Activated CD4-positive, alpha-beta T cell treated with anti-CD3 and anti-CD28 coated beads, Interleukin-2, amount 50 U/mL, for 48 hours (primary cell): Measurements from ENCODE around the gene WAPL.

Experiments used
- DNase-seq, 2 experiments: peaks; one replicate each; pipeline ENCODE4 v3.0.0-alpha.2; 2020

Gene WAPL

GRCh38 chr10:86461963-86462804 lies 59.4 kb downstream of the WAPL start:
- no peak for DNase-seq

DNA sequence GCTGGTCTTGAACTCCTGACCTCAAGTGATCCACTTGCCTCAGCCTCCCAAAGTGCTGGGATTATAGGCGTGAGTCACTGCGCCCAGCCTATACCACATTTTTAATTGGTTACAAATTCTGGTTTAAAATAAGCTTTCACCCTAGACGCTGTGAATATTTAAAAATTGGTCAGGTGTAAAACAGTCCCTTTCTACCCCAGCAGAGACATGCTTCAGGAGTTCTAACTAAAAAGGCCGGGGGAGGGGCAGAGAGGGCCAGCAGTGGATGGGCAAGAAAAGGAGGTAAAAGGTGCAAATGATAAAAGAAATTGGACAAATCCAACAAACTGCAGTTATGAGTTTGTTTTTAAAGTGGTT lies 70.0 kb downstream of the WAPL start:
- DNase-seq, result no peak

DNA sequence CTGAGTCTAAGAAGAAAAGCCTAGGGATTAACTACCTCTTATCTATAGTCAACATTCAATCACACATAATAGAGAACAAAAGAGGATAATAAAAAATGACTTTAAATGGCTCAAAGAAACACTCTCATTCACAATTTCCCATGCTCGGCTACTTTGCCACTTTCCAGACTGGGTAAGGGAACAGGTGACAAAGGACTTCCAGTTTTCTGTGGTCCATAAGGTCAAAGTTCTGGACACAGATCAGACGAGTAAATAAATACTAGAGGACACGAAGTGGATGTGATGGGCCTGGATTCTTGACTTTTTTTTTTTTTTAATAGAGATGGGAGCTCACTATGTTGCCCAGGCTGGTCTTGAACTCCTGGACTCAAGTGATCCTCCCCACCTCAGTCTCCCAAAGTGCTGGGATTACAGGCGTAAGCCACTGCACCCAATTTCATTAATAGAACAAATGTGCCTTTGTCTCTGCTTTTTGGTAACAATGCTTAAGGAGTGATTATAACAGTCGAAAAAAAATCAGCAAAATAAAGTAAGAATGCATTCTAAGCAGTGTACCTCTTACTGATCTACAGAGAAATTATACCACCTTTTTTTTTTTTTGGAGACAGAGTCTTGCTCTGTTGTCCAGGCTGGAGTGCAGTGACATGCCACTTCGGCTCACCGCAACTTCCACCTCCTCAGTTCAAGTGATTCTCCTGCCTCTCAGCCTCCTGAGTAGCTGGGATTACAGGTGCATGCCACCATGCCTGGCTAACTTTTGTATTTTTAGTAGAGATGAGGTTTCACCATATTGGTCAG lies 70.6 kb downstream of the WAPL start:
- no peak for DNase-seq

- DNase-seq, result no peak
Measured at GRCh38 chr10:86449926-86450558, 71.5 kb downstream of the WAPL start.

DNA sequence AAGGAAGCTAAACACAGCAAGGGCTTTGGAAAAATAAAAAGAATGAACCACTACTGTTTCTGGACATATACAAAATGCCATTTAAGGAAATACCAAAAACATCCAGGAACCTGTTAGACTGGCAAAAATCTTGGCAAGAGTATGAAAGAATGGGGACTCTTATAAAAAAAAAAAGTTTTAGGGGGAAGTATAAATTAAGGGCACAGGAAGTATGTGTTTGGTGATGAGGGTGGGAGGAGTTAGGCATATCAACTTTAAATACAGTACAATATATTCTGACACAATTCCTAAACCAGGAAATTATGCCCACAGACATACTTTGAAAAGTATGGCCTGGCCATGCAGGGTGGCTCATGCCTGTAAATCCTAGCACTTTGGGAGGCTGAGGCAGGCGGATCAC lies 74.2 kb downstream of the WAPL start:
- DNase-seq, result no peak

- DNase-seq, result no peak
Measured at GRCh38 chr10:86446987-86447386, 74.6 kb downstream of the WAPL start.

DNA sequence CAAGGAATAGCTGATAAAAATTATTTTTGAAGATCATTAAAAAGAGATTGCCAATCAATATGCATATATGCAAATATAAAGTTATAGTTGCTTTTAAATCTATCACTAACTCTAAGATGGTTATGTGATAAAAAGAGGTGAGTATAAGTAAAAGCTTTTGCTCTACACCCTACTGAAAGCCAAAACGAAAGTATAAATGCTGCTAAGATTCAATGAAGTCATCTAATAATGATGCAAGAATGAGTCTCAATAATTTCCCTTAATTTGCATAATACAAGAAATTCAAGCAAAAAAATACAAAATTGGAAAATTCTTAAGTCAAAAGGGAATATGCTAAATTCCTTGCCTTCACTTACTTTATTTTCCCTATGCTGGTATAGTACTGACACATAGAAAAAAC lies 75.2 kb downstream of the WAPL start:
- DNase-seq, result no peak

- no peak for DNase-seq
Measured at GRCh38 chr10:86443936-86444335, 77.7 kb downstream of the WAPL start.

GRCh38 chr10:86443069-86443468 lies 78.5 kb downstream of the WAPL start:
- DNase-seq, result no peak

DNA sequence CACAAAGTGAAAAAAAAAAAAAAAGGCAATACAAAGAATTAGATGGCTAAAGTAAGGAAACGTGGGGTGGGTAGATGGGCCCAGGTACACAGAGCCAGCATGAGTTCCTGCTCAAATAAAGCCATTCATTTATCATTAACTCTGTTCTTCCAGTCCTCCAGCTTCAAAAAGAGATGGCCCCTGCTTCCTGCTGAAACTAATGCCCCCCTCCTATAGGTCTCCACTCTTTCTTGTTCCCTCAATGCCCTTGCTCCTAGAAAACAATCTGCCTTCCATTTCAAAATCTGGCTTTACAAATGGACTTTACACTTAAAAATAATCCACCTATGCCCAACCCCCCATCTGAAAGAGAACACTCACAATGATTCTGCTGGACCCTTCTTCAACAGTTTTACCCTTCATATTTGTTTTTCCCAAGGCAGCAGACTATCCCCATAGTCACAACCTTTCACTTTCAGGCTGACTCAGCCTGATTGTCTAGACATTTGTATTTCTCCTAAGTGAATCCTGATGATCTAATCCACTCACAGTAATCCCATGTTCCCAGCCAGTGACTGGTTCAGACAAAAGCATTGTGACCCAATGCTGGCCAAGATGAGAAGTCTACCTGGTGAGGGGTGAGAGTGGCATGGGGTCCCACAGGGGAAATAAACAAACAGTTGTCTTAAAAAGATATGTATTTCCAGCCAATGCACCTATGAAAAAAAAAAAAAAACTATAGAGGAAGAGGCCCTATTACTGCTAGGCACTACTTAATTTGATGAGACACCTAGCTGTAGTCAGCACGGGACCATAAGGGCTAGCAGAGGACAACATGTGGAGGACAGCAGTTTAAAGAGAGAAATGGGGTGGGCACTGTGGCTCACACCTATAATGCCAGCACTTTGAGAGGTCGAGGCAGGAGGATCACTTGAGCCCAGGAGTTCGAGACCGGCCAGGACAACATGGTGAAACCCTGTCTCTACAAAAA lies 80.4 kb downstream of the WAPL start:
- no peak for DNase-seq

DNA sequence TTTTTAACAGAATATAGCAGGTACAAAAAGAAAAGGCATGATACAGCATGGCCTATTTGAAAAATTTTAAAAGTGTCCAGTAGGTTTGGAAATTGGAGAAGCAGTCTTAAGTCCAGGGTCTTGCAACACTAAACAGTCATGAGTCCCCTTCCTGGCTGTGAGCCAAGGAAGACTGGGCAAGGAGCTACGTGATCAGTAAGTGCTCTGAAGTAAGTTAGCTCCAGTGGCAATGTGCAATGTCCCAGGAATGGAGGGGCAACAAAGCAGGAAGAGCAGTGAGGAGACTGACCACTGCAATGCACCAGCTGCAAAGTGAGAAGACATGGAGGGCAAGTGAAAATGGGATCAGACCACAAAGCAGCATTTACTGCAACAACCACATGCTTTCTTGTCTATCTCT lies 82.0 kb downstream of the WAPL start:
- DNase-seq, result no peak

DNA sequence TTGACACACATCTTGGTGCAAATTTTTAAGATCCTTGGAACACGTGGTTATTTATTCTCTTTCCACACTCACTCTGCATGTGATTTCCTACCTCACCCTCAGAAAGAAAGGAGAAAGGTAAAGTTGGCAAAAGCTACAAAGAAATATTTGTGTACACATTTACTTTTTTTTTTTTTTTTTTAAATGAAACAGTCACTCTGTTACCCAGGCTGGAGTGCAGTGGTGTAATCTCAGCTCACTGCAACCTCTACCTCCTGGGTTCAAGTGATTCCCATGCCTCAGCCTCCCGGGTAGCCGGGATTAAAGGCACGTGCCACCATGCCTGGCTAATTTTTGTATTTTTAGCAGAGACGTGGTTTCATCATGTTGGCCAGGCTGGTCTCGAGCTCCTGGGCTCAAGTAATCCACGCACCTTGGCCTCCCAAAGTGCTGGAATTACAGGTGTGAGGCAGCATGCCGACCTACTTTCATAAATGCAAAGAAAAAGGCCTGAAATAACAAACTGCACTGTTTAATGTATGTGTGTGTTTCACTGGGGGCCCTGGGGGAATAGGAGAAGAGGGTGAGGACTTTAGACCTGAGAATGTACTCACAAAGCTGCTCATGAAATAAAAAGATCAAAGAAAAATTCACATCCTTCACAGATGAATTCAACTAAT lies 83.4 kb downstream of the WAPL start:
- DNase-seq, result no peak

GRCh38 chr10:86437447-86437846 lies 84.1 kb downstream of the WAPL start:
- DNase-seq, result no peak

- DNase-seq, result no peak
Measured at GRCh38 chr10:86436963-86437362, 84.6 kb downstream of the WAPL start.

- DNase-seq, result no peak
Measured at GRCh38 chr10:86434656-86435055, 86.9 kb downstream of the WAPL start.

GRCh38 chr10:86423739-86424138 lies 97.9 kb downstream of the WAPL start:
- DNase-seq, result no peak

GRCh38 chr10:86419101-86419500 lies 102.5 kb downstream of the WAPL start:
- DNase-seq, result no peak

- DNase-seq, result no peak
Measured at GRCh38 chr10:86415583-86415982, 106.0 kb downstream of the WAPL start.

GRCh38 chr10:86415116-86415515 lies 106.5 kb downstream of the WAPL start:
- DNase-seq, result no peak

DNA sequence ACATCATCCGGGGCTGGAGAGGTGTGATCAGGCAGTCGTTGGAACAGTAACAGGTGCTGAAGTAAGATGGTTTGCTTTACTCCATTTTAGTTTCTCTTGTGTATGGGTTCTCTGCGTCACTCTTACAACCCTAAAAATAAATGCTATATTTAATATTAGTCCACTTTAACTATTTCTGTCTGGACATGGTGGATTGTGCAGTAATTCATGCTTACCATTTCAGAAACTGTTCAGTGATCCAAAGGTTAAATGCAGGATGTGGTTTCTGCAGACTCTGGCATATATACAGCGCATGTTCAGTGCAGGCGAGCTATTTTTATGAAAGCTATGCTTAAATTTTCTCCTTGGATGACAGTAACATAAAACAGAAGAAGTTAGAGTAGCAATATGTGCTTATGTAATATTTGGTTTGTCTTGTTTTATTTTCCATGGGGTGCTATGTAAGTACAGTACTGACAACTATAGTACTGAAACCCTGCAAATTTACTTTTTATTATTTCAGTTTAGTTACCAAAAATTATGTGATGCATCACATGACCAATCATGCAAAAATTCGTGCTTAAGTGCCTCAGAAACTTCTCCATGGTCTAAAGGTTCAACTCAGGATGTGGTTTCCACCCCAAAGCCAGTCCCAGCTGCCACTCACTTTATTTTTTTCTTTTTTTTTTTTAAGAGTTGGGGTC lies 108.4 kb downstream of the WAPL start:
- DNase-seq, result no peak

DNA sequence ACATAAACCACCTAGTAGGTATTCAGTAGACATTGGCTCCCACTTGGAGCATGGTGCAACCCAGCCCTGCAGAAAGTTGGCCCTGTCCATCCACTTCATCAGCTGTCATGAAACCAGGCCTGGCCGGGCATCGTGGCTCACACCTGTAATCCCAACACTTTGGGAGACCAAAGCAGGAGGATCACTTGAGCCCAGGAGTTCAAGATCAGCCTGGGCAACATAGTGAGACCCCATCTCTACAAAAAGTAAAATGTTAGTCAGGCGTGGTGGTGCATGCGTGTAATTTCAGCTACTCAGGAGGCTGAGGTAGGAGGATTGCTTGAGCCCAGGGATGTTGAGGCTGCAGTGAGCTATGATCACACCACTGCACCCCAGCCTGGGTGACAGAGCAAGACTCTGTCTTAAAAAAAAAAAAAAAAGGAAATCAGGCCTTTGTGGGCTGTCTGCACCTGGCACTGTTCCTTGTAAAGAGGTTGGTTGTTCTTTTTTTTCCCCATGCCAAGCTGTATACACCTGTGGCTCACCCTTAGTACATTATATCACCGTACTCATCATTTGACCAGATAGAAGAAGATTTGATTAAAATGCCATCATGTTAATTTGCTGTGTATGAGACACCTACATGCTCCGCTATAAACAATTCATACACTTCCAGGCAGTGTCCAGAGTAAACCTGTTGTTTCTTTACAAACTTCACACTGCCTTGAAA lies 109.6 kb downstream of the WAPL start:
- DNase-seq, result no peak
